Left hindlimb (tissue), 1 donor: ENCODE data around the gene TLR7.

Experiments used
- DNase-seq: peaks from one replicate; pipeline ENCODE4 v3.0.0-alpha.2; 2018

TLR7 gene

GRCh38 chrX:12866451-12867377 is at the start of gene TLR7:
TLR7 (plus strand) TSS chrX:12867072; CDS start chrX:12867579, 507 bp downstream.
- no peak for DNase-seq

- DNase-seq = no peak
These were observed 49.3 kb upstream of the TLR7 start for GRCh38 chrX:12817528-12817927.

DNA sequence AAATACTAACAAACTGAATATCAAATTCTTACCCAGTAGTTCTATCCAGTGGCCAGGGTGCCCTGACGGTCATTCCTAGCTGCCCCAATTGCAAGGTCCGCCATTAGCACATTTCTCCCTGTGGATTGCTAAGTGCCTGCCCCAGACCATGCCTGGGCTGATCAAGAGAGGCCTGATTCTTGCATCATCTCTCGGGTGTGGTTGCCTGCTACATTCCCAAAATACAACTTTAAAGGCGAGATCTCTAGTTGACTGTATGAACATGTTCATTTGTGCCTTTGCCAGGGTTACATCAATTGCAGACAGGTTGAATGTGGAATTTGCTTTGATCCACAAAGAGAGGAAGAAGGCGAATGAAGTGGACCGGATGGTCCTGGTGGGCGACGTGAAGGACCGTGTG is 47.6 kb upstream of the TLR7 start:
- DNase-seq = no peak

GRCh38 chrX:12820737-12821136 is 46.1 kb upstream of the TLR7 start:
- DNase-seq = no peak

GRCh38 chrX:12824944-12825343 is 41.9 kb upstream of the TLR7 start:
- no peak for DNase-seq

GRCh38 chrX:12825801-12826200 is 41.1 kb upstream of the TLR7 start:
- DNase-seq = no peak

GRCh38 chrX:12843061-12843667 is 23.7 kb upstream of the TLR7 start:
- DNase-seq = no peak

DNA sequence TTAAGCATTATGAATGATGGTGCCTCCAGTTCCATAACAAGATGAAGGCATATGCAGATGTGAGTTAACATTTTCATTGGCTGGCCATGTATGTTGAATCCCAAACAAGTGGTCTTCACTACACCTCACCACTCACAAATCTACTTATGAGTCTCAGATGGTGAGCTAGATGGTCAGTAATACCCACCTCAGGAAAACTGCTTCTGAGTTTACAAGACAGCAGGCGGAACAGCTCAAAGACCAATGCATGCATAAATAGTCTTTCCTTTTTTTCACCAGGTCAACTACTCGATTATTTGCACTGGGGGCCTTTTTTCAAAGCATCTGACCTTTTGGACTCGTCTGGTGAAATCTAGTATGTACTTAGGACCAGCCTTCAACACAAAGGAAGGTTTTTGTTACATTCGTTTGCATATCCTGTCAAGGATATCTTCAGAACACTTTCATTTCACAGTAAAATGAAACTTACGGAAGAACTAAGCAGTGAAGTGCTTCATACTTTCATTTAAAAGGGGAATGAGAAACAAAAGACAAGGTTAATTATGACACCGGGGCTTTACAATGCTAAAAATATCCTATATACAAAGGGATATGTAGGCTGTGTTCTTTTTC is 23.1 kb upstream of the TLR7 start:
- no peak for DNase-seq

GRCh38 chrX:12844319-12844718 is 22.6 kb upstream of the TLR7 start:
- no peak for DNase-seq

DNA sequence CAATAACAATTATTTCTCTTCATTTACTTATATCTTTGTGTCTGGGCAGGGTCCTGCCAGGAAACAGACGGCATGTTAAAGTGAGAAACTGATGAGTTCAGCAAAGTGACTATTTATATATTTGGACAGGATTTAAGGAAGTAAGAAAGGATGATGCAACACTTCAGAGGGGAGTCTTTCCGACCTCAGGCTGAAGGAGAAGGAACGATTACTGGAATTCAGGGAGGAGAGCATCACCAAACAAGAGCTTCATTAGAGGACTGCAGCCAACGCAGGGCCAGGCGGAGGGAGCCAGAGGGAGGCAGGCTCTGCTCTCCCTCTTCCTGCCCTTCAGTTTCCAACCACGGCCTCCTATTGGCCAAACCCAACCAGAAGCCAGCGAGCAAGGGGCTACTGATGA is 1.5 kb upstream of the TLR7 start:
- no peak for DNase-seq

DNA sequence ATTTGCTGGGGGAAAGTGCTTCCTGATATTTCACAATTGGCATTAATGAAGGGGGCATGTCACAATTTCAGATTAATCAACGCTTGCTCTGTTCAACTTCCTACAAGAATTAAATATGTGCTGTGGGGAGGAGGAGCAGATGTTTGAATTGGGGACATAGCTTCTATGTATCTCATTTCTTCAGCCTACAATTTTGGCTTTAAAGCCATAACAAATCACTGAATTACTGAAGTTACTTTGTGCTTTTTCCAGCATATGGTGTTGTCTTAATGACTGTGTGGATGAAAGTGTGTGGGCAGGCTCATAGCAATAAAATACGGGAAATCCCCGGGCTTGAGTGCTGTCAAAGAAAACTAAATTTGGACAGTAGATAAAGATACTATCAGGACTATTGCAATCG is 813 bp downstream of the TLR7 start:
- DNase-seq = no peak

- no peak for DNase-seq
These were observed 1.9 kb downstream of the TLR7 start for GRCh38 chrX:12868747-12869146.

DNA sequence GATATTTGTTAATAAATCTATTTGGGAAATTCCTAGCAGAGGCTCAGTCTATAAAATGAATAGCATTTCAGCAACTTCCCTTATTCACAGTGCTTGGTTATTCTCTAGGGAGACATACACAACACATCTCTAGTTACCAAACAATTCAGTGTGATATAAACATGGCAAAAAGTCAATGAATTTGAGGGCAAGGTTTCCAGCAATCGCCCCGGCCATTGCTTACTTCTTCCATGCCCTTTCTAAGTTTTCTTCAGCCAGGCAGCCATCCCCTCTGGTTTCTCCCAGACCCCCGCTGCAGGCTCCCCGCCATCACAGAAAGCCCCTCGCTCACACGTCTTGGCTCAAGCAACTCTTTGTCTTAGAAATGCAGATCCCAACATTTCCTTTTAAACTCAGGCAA is 4.4 kb downstream of the TLR7 start:
- no peak for DNase-seq

GRCh38 chrX:12872741-12873140 is 5.9 kb downstream of the TLR7 start:
- no peak for DNase-seq

GRCh38 chrX:12874581-12874980 is 7.7 kb downstream of the TLR7 start:
- no peak for DNase-seq

- no peak for DNase-seq
These were observed 10.5 kb downstream of the TLR7 start for GRCh38 chrX:12877386-12877785.

DNA sequence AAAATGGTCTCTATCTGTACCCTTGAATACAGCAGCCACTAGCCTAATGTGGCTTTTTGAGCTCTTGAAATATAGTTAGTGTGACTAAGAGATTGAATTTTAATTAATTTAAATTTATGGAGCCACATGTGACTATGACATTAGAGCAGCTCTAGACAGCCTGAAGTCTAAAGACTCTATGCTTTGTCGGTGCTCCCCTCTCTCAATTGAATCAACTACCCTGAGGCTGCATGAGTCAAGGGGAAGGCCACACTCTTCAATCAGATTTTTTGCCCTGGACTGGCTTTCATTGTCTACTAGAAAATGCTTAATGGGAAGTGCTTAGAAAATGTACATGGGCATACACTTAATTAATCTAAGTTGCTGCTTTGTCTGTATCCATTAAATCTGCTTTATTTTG is 11.7 kb downstream of the TLR7 start:
- no peak for DNase-seq

DNA sequence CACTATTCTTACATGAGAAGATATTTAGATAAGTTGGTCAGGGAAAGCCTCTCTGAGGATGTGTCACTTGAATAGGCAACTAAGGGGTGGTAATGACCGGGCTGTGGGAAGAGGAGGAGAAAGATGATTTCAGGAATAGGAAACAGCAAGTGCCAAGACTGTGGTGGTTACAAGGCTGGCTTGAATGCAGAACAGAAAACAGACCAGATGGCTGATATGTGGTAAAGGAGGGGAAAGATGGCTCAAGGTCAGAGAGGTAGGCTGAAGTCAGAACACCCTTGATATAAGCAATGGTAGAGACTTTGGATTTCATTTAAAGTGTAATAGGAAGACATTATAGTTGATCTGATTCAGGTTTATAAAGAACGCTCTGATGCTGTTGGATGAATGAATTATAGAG is 15.0 kb downstream of the TLR7 start:
- DNase-seq = no peak

DNA sequence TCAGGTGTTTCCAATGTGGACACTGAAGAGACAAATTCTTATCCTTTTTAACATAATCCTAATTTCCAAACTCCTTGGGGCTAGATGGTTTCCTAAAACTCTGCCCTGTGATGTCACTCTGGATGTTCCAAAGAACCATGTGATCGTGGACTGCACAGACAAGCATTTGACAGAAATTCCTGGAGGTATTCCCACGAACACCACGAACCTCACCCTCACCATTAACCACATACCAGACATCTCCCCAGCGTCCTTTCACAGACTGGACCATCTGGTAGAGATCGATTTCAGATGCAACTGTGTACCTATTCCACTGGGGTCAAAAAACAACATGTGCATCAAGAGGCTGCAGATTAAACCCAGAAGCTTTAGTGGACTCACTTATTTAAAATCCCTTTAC is 18.6 kb downstream of the TLR7 start:
- no peak for DNase-seq

DNA sequence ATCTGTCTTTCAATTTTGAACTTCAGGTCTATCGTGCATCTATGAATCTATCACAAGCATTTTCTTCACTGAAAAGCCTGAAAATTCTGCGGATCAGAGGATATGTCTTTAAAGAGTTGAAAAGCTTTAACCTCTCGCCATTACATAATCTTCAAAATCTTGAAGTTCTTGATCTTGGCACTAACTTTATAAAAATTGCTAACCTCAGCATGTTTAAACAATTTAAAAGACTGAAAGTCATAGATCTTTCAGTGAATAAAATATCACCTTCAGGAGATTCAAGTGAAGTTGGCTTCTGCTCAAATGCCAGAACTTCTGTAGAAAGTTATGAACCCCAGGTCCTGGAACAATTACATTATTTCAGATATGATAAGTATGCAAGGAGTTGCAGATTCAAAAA is 19.7 kb downstream of the TLR7 start:
- DNase-seq = no peak

DNA sequence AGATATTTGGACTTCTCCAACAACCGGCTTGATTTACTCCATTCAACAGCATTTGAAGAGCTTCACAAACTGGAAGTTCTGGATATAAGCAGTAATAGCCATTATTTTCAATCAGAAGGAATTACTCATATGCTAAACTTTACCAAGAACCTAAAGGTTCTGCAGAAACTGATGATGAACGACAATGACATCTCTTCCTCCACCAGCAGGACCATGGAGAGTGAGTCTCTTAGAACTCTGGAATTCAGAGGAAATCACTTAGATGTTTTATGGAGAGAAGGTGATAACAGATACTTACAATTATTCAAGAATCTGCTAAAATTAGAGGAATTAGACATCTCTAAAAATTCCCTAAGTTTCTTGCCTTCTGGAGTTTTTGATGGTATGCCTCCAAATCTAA is 20.3 kb downstream of the TLR7 start:
- no peak for DNase-seq

- DNase-seq = no peak
These were observed 20.9 kb downstream of the TLR7 start for GRCh38 chrX:12887767-12888166.

DNA sequence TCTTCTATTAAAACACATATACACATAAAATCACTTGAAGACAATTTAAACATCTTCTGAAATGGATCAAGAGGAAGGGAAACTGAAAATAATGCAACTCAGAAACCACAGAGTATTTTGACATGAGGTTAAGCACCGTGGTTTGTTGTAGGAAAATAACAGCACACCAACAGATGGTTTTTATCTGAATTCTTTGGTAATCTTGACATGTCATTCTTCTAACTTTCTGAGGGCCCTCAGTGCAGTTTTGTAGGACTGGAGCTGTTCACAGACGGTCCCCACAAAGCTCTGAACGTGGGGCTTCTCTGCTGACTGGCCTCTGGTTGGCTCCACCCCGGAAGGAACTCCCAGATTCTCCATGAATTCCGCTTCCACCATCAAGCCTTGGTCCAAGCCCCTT is 23.6 kb downstream of the TLR7 start:
- DNase-seq = no peak

- DNase-seq = no peak
These were observed 24.3 kb downstream of the TLR7 start for GRCh38 chrX:12891171-12891570.
